HG03064 (cell line): Measurements from ENCODE around the gene TXNDC8.
"Not testable (repeated sequence)": the region's sequence is repeated elsewhere in the genome, so short reads cannot be mapped to it uniquely, and the experiment has no call there.

Source experiments
- ATAC-seq: cut with Tn5 transposase; IDR thresholded peaks from one replicate; pipeline ENCODE4 v1.9.1; 2021; ENCODE audit warnings: low read depth; ENCODE audit not compliant: unreplicated experiment

The TXNDC8 gene

GRCh38 chr9:110329639-110330230 lies 7.9 kb downstream of the TXNDC8 start:
- ATAC-seq: no peak

- ATAC-seq: no peak
These were observed 8.9 kb downstream of the TXNDC8 start for GRCh38 chr9:110328763-110329162.

- no peak for ATAC-seq
These were observed 9.9 kb downstream of the TXNDC8 start for GRCh38 chr9:110327716-110328115.

- no peak for ATAC-seq
These were observed 13.8 kb downstream of the TXNDC8 start for GRCh38 chr9:110323818-110324217.

- no peak for ATAC-seq
These were observed 16.8 kb downstream of the TXNDC8 start for GRCh38 chr9:110320651-110321445.

- no peak for ATAC-seq
These were observed 17.7 kb downstream of the TXNDC8 start for GRCh38 chr9:110319781-110320492.

- no peak for ATAC-seq
These were observed 19.8 kb downstream of the TXNDC8 start for GRCh38 chr9:110317911-110318310.

- ATAC-seq: peak; percentile 97
These were observed 21.2 kb downstream of the TXNDC8 start for GRCh38 chr9:110316261-110317075.

- ATAC-seq: not testable (repeated sequence)
These were observed 25.7 kb downstream of the TXNDC8 start for GRCh38 chr9:110311978-110312377.

GRCh38 chr9:110309681-110310080 lies 28.0 kb downstream of the TXNDC8 start:
- no peak for ATAC-seq

GRCh38 chr9:110308633-110309038 lies 29.0 kb downstream of the TXNDC8 start:
- ATAC-seq: peak; percentile 60

- no peak for ATAC-seq
These were observed 30.5 kb downstream of the TXNDC8 start for GRCh38 chr9:110307191-110307590.

- no peak for ATAC-seq
These were observed 34.5 kb downstream of the TXNDC8 start for GRCh38 chr9:110303133-110303532.

- no peak for ATAC-seq
These were observed 39.5 kb downstream of the TXNDC8 start for GRCh38 chr9:110298043-110298605.

GRCh38 chr9:110293248-110293647 lies 44.4 kb downstream of the TXNDC8 start:
- no peak for ATAC-seq

GRCh38 chr9:110291921-110292557 lies 45.6 kb downstream of the TXNDC8 start:
- ATAC-seq: no peak

GRCh38 chr9:110290001-110290400 lies 47.7 kb downstream of the TXNDC8 start:
- no peak for ATAC-seq

GRCh38 chr9:110288503-110288902 lies 49.2 kb downstream of the TXNDC8 start:
- no peak for ATAC-seq

- no peak for ATAC-seq
These were observed 50.4 kb downstream of the TXNDC8 start for GRCh38 chr9:110287289-110287680.
